Adrenal gland (tissue), 12 donors: ENCODE results near the gene IFIT2. TPM values are rescaled to one million over a fixed set of nuclear protein-coding genes. Genes with fewer than 3 reads are reported as not detected.

ENCODE experiments used
- DNase-seq, 7 donors: peaks; one replicate each; pipeline ENCODE4 v3.0.0-alpha.2; 2019 to 2020
- H3K27ac ChIP-seq, 5 donors: fragments of 200-600 bp; sonication (generic) in 4 of 5; 1 replicate in 3 of 5; 2 replicates in 2 of 5; pipeline versions ENCODE4 v1.5.1 to v1.8.0; 2016 to 2020; ENCODE audit warnings: mild to moderate bottlenecking in 1 of 5
- H3K27me3 ChIP-seq: fragments of 200-600 bp; 2 replicates; pipeline ENCODE4 v1.8.0; 2021
- H3K36me3 ChIP-seq, 2 donors: fragments of 200-600 bp; replicated peaks in 1 of 2; 1 replicate in 1 of 2; 2 replicates in 1 of 2; pipeline versions ENCODE4 v1.5.1 to v1.8.0; 2018 to 2022
- H3K4me1 ChIP-seq, 2 donors: fragments of 200-600 bp; replicated peaks in 1 of 2; 1 replicate in 1 of 2; 2 replicates in 1 of 2; pipeline versions ENCODE4 v1.5.1 to v1.8.0; 2018 to 2021
- H3K4me3 ChIP-seq, 4 donors: fragments of 200-600 bp; sonication (generic) in 3 of 4; one replicate each; pipeline ENCODE4 v1.5.1; 2016 to 2018
- H3K9me3 ChIP-seq, 3 donors: fragments of 200-600 bp; sonication (generic) in 1 of 3; replicated peaks in 1 of 3; 1 replicate in 2 of 3; 2 replicates in 1 of 3; pipeline versions ENCODE4 v1.5.1 to v1.8.0; 2016 to 2021
- CTCF ChIP-seq, 6 experiments: fragments of 450-650 bp in 4 of 6; fragments of 200-600 bp in 2 of 6; sonication (generic) in 1 of 6; IDR thresholded peaks; 1 replicate in 5 of 6; 2 replicates in 1 of 6; pipeline versions ENCODE4 v1.5.1 to v1.8.0; 2016 to 2021; ENCODE audit warnings: antibody characterized with exemption in 6 of 6, mild to moderate bottlenecking in 2 of 6, moderate library complexity in 1 of 6
- POLR2A ChIP-seq, 2 donors: fragments of 450-650 bp; IDR thresholded peaks; one replicate each; pipeline ENCODE4 v1.6.1; 2017; ENCODE audit warnings: antibody characterized with exemption in 2 of 2, mild to moderate bottlenecking in 2 of 2, moderate library complexity in 1 of 2
- WGBS, 4 donors: extraction: QIAGEN DNeasy Blood & Tissue Kit in 2 of 4; methylation state at CpG; one replicate each; pipeline versions ENCODE4 v1.1.5 to v1.1.7; 2013 to 2017; 5-methylcytosine and 5-hydroxymethylcytosine counted together
- intact Hi-C, 2 donors: fragments of 100-400 bp; cut with DNase I; formaldehyde crosslinking; loops; one replicate each; pipeline versions ENCODE4 v1.14.1 to v1.15.0; 2022 to 2023
- polyA plus RNA-seq, 3 donors: library from polyadenylated mRNA; stranded (reverse); fragments of 200-250 nt in 2 of 3; fragments of 350-450 nt in 1 of 3; fragmentation: Illumina TruSeq in 1 of 3; extraction: RNeasy Lipid Tissue Mini Kit (QIAGEN cat#74804) in 1 of 3; gene quantifications; one replicate each; pipeline ENCODE4 v1.2.3, GENCODE V29; 2013 to 2014
- total RNA-seq, 9 donors: library from RNA; depleted of rRNA in 4 of 9; stranded (reverse); fragments of >200 nt in 4 of 9; fragments of 120-200 nt in 1 of 9; fragmentation: NEBNext Ultra II Directional in 1 of 9; extraction: Animal tissue kit (Norgen Biotek cat#: 25700) in 1 of 9; gene quantifications; one replicate each; pipeline versions ENCODE4 v1.1.0 to v1.2.4, GENCODE V29; 2013 to 2023
- donor health status: healthy with polysubstance abuse.
- donor health status: Bipolar disorder and iron deficiency.
- donor health status: DM: yes; HTN: yes; CAD: no.
- donor health status: DM: no; HTN: no; CAD: no.
- donor health status: DM: no; HTN: no; CAD: no.
- donor health status: DM: yes; HTN: yes; CAD: no.

The IFIT2 gene
- total and polyA plus RNA-seq, 12 donors, result 4.0 to 30.0 (median 11.4) TPM

- 92 to 98% (median 96%) methylated on average over 3 of the region's 3 CpGs for WGBS, 4 donors
- H3K4me3 ChIP-seq, result no peak overlapping the region
- H3K4me1 ChIP-seq, result peaks cover 0 to 19% of the 10 kb centered on the region in 2 donors
- H3K27ac ChIP-seq, result no peak overlapping the region
- peaks cover 0 to 9% of the 10 kb centered on the region in 2 donors for H3K36me3 ChIP-seq
- H3K9me3 ChIP-seq, result no peaks in the 10 kb centered on the region
- no peaks in the 10 kb centered on the region for H3K27me3 ChIP-seq
- intact Hi-C loops, result no loop called here
- TF ChIP-seq CTCF (IDR thresholded peaks at IDR 0.05) (no peak), POLR2A (IDR thresholded peaks at IDR 0.05) (no peak)
- no peak for DNase-seq
Measured at GRCh38 chr10:89338713-89339112, 36.9 kb downstream of the IFIT2 start.

GRCh38 chr10:89339875-89340274 is 38.0 kb downstream of the IFIT2 start:
- intact Hi-C loops, result no loop called here
- Histone ChIP-seq H3K9me3 (no peaks in the 10 kb centered on the region), H3K4me1 (peaks cover 0 to 10% of the 10 kb centered on the region in 2 donors), H3K36me3 (peaks cover 0 to 9% of the 10 kb centered on the region in 2 donors), H3K27me3 (no peaks in the 10 kb centered on the region), H3K4me3 (no peak overlapping the region), H3K27ac (no peak overlapping the region)
- DNase-seq, result no peak
- 92 to 97% (median 95%) methylated on average over 3 to 4 of the region's 4 CpGs for WGBS, 4 donors
- no peak for TF ChIP-seq POLR2A (IDR thresholded peaks at IDR 0.05)
- TF ChIP-seq CTCF (IDR thresholded peaks at IDR 0.05), result no peak

DNA sequence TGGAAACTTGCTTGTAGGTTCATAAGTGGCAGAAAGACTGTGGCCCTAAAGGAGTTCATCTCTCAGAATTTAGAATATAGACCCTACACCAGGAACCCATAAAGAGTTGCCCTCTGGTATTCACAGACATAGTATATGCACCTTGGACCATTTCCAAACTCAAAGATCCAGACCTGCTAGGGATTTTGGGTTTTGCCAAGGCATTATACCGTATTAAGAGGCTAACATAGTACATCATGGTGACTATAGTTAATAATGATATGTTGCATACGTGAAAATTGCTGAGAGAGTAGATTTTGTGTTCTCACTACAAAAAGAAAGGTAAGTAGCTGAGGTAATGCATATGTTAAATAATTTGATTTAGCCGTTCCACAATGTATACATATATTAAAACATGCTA is 39.8 kb downstream of the IFIT2 start:
- Histone ChIP-seq H3K9me3 (no peaks in the 10 kb centered on the region), H3K4me3 (peak overlapping the region in 1 of 4 donors; percentile 45), H3K36me3 (peaks cover 0 to 9% of the 10 kb centered on the region in 2 donors), H3K27ac (no peak overlapping the region), H3K27me3 (no peaks in the 10 kb centered on the region), H3K4me1 (peaks cover 11% of the 10 kb centered on the region in 2 donors)
- 87 to 95% (median 93%) methylated on average over 3 of the region's 3 CpGs for WGBS, 4 donors
- TF ChIP-seq POLR2A (IDR thresholded peaks at IDR 0.05) (no peak), CTCF (IDR thresholded peaks at IDR 0.05) (no peak)
- intact Hi-C loops, result no loop called here
- no peak for DNase-seq

GRCh38 chr10:89342206-89342958 is 40.5 kb downstream of the IFIT2 start:
- no peaks in the 10 kb centered on the region for H3K27me3 ChIP-seq
- no peaks in the 10 kb centered on the region for H3K9me3 ChIP-seq
- peak overlapping the region in 3 of 5 donors; percentile 40 to 63 (median 52) for H3K27ac ChIP-seq
- peak overlapping the region in 1 of 4 donors; percentile 45 for H3K4me3 ChIP-seq
- TF ChIP-seq CTCF (IDR thresholded peaks at IDR 0.05) (no peak), POLR2A (IDR thresholded peaks at IDR 0.05) (no peak)
- peaks cover 13 to 19% of the 10 kb centered on the region in 2 donors for H3K4me1 ChIP-seq
- 38 to 41% (median 40%) methylated on average over 3 of the region's 3 CpGs for WGBS, 4 donors
- H3K36me3 ChIP-seq, result peaks cover 0 to 9% of the 10 kb centered on the region in 2 donors
- intact Hi-C loops, result no loop called here
- DNase-seq, result peak; percentile 89 to 98 (median 94)
